Stimulated activated CD8-positive, alpha-beta memory T cell treated with anti-CD3 and anti-CD28 coated beads, Interleukin-7, amount 100 ng/mL, for 48 hours (primary cell): ENCODE measurements around the gene PCNX3.
"Not testable (repeated sequence)": the region's sequence is repeated elsewhere in the genome, so short reads cannot be mapped to it uniquely, and the experiment has no call there.

ENCODE experiments used
- DNase-seq, 2 donors: peaks; one replicate each; pipeline ENCODE4 v3.0.0-alpha.2; 2020; ENCODE audit warnings: low read depth in 1 of 2; ENCODE audit errors: extremely low read depth in 1 of 2

Gene PCNX3

DNA sequence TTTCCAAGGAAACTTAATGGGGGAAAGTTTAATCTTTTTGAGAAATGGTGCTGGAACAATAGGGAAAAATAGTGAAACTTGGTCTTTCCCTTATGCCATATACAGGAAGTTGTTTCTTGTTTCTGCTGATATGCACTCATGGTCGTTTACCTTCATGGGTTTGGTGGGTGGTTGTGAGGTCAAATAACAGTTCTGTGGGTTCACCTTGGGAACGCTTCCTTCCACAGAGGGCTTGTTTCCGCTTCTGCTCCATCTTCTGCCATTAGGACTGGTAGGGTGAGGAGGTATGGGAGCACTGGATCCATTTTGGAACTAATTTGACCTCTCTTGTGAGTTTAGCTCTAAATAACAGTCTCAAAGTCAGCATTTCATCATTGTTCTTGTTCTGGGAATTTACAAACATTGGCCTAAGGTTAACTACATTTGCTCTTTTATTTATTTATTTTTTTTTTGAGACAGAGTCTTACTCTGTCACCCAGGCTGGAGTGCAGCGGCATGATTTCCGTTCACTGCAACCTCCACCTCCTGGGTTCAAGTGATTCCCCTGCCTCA is 64.7 kb downstream of the PCNX3 start:
- no peak for DNase-seq

DNA sequence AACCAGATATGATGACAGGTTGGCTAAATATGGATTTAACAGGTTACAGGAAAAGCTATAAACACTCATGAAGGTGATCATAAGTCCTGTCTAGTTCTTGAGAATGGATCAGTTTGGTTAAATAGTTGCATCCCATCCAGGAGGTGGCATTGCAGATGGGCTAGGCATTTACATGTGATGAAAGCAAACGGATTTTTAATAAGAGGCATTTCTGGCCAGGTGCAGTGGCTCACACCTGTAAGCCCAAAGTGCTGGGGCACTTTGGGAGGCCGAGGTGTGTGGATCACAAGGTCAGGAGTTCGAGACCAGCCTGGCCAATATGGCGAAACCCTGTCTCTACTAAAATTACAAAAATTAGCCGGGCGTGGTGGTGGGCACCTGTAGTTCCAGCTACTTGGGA is 67.9 kb downstream of the PCNX3 start:
- DNase-seq, result not testable (repeated sequence)

DNA sequence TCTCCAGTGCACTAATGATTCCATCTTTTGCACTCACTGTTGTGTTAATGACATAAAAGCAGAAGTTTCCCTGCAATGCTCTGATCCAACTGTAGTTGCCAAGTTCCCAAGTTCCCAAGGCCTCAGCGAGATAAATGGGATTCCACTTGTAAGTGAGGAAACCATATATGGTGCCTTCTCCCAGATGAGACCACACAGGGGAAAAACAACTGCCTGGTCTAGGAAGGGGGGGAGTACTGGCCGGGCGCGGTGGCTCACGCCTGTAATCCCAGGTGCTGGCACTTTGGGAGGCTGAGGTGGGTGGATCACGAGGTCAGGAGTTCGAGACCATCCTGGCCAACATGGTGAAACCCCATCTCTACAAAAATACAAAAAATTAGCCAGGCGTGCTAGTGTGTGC is 70.4 kb downstream of the PCNX3 start:
- no peak for DNase-seq
